Osteoblast (primary cell): ENCODE results near the gene MGAT5. TPM values are rescaled to one million over a fixed set of nuclear protein-coding genes. Genes with fewer than 3 reads are reported as not detected.

Experiments used
- DNase-seq: peaks from one replicate; pipeline ENCODE4 v3.0.0; 2011; ENCODE audit warnings: low spot score, mixed read lengths; ENCODE audit not compliant: insufficient read length; ENCODE audit errors: missing footprints
- H2AFZ ChIP-seq: 2 replicates; pipeline ENCODE4 v1.6.0; 2011; ENCODE audit warnings: mild to moderate bottlenecking, low read length
- H3K27ac ChIP-seq: 2 replicates; pipeline ENCODE4 v1.5.1; 2011; ENCODE audit warnings: mild to moderate bottlenecking, low read depth, low read length, moderate library complexity
- H3K27me3 ChIP-seq: 2 replicates; pipeline ENCODE4 v1.6.0; 2012; ENCODE audit warnings: mild to moderate bottlenecking, control low read depth, inconsistent platforms, low read length, moderate library complexity; ENCODE audit not compliant: insufficient read depth
- H3K36me3 ChIP-seq: 2 replicates; pipeline ENCODE4 v1.5.1; 2011; ENCODE audit warnings: mild to moderate bottlenecking, low read length, control low read depth, moderate library complexity; ENCODE audit not compliant: insufficient read depth
- H3K4me1 ChIP-seq: 2 replicates; pipeline ENCODE4 v1.5.1; 2011; ENCODE audit warnings: mild to moderate bottlenecking, low read length, control low read depth, moderate library complexity; ENCODE audit not compliant: insufficient read depth
- H3K4me2 ChIP-seq: 2 replicates; pipeline ENCODE4 v1.6.0; 2011; ENCODE audit warnings: mild to moderate bottlenecking, low read length; ENCODE audit not compliant: insufficient read depth
- H3K4me3 ChIP-seq: fragments of 200-600 bp; sonication (generic); 3 replicates; pipeline ENCODE4 v1.5.1; 2012; ENCODE audit warnings: mild to moderate bottlenecking, low read length, inconsistent platforms; ENCODE audit not compliant: insufficient read depth
- H3K79me2 ChIP-seq: 2 replicates; pipeline ENCODE4 v1.6.0; 2012; ENCODE audit warnings: mild to moderate bottlenecking, low read length, control low read depth, inconsistent platforms; ENCODE audit not compliant: insufficient read depth
- H3K9me3 ChIP-seq: 2 replicates; pipeline ENCODE4 v1.5.1; 2011; ENCODE audit warnings: low read depth, low read length, control low read depth
- H4K20me1 ChIP-seq: 2 replicates; pipeline ENCODE4 v1.6.0; 2012; ENCODE audit warnings: mild to moderate bottlenecking, low read length, control low read depth; ENCODE audit not compliant: insufficient read depth
- total RNA-seq: library from RNA; depleted of rRNA; stranded (reverse); fragments of >200 nt; gene quantifications from 2 replicates; pipeline ENCODE4 v1.2.3, GENCODE V29; 2012
- TF ChIP-seq, protein P1 (sequence below): IDR thresholded peaks from 2 replicates; pipeline ENCODE4 v1.5.1; 2011; ENCODE audit warnings: mild to moderate bottlenecking, low read depth, low read length, moderate library complexity; ENCODE audit errors: extremely low read depth

MGAT5 gene
- total RNA-seq, 1 donor, result 29.7 TPM

DNA sequence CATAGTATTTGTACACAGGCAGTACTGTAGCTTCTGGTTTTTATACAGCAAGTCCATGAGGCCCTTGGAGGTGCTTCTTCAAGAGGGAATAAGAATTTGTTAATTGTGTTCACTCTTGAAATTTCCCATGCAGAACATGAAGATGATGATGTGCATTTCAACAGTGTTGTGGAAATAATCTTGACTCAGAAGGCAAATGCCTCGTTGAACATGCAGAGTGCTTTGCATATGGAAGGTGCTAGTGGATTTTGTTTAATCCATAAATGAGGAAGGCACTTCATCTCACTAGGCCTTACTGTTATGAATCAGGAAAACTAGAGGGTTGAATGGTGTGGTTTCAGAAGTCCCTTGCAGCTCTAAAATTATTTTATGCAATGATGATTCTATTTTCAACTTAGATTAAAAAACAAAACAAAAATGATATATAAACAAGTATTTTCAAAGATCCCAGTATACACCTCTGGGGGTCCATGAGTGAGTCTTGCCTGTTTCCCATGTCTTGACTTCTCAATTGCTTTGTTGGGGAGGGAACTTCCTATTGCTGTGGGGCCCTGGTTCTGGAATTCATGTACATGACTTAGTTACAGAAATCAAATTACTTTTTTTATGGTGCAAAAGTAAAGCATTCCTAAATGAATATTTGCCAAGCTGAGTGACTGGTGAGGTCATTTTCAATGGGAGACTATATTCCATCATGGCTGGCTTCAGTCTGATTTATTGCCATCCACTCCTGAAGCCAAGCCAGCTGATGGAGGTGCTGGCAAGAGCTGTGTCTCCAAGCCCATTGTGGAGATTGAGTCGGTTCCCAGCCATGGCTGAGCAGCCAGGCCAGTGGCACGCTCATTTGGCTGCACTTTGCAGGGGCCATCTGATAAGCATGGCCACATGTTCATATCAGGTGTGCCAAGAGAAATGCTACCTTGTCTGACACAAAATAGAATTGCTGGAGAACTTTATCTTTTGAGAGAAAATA, 56.5 kb downstream of the MGAT5 start:
- H3K79me2 ChIP-seq, result no peaks in the 10 kb centered on the region
- TF ChIP-seq, protein P1, sequence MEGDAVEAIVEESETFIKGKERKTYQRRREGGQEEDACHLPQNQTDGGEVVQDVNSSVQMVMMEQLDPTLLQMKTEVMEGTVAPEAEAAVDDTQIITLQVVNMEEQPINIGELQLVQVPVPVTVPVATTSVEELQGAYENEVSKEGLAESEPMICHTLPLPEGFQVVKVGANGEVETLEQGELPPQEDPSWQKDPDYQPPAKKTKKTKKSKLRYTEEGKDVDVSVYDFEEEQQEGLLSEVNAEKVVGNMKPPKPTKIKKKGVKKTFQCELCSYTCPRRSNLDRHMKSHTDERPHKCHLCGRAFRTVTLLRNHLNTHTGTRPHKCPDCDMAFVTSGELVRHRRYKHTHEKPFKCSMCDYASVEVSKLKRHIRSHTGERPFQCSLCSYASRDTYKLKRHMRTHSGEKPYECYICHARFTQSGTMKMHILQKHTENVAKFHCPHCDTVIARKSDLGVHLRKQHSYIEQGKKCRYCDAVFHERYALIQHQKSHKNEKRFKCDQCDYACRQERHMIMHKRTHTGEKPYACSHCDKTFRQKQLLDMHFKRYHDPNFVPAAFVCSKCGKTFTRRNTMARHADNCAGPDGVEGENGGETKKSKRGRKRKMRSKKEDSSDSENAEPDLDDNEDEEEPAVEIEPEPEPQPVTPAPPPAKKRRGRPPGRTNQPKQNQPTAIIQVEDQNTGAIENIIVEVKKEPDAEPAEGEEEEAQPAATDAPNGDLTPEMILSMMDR, result no peak
- H4K20me1 ChIP-seq, result no peaks in the 10 kb centered on the region
- no peaks in the 10 kb centered on the region for H3K36me3 ChIP-seq
- H2AFZ ChIP-seq, result no peak overlapping the region
- no peak overlapping the region for H3K4me3 ChIP-seq
- no peaks in the 10 kb centered on the region for H3K4me1 ChIP-seq
- H3K4me2 ChIP-seq, result no peak overlapping the region
- no peaks in the 10 kb centered on the region for H3K9me3 ChIP-seq
- no peaks in the 10 kb centered on the region for H3K27me3 ChIP-seq
- H3K27ac ChIP-seq, result no peak overlapping the region
- DNase-seq, result no peak

DNA sequence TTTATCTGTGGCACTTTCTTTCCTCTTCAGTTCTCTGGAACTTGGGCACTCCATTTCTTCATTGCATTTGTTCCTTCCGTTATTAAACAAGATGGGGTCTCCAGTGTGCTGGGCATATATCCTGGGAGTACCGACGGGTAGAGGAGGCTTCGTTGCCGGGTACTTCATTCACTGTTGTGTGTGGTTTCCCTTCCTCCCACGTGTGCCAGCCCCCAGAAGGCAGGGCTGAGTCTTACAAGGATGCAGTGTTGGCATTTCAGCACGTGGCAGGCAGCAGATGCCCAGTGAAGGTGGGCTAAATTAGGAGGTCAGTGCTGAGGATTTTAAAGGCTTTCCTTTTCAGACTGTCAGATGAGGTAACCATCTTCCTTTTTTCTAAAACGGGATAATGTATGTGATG, 58.6 kb downstream of the MGAT5 start:
- no peaks in the 10 kb centered on the region for H3K36me3 ChIP-seq
- H3K27me3 ChIP-seq, result no peaks in the 10 kb centered on the region
- no peak overlapping the region for H3K4me2 ChIP-seq
- TF ChIP-seq, protein P1, result no peak
- no peaks in the 10 kb centered on the region for H4K20me1 ChIP-seq
- H3K27ac ChIP-seq, result no peak overlapping the region
- H3K79me2 ChIP-seq, result no peaks in the 10 kb centered on the region
- DNase-seq, result no peak
- H3K4me3 ChIP-seq, result no peak overlapping the region
- no peaks in the 10 kb centered on the region for H3K4me1 ChIP-seq
- H2AFZ ChIP-seq, result no peak overlapping the region
- no peaks in the 10 kb centered on the region for H3K9me3 ChIP-seq

GRCh38 chr2:134314202-134314601, 60.3 kb downstream of the MGAT5 start:
- no peak for DNase-seq
- H3K27me3 ChIP-seq, result no peaks in the 10 kb centered on the region
- no peak overlapping the region for H3K4me3 ChIP-seq
- no peak overlapping the region for H3K27ac ChIP-seq
- H4K20me1 ChIP-seq, result no peaks in the 10 kb centered on the region
- no peak overlapping the region for H2AFZ ChIP-seq
- no peak overlapping the region for H3K4me2 ChIP-seq
- no peaks in the 10 kb centered on the region for H3K36me3 ChIP-seq
- no peaks in the 10 kb centered on the region for H3K9me3 ChIP-seq
- TF ChIP-seq, protein P1, result no peak
- no peaks in the 10 kb centered on the region for H3K4me1 ChIP-seq
- H3K79me2 ChIP-seq, result no peaks in the 10 kb centered on the region

- no peak overlapping the region for H3K4me2 ChIP-seq
- H4K20me1 ChIP-seq, result no peaks in the 10 kb centered on the region
- H3K4me1 ChIP-seq, result no peaks in the 10 kb centered on the region
- no peak overlapping the region for H3K4me3 ChIP-seq
- TF ChIP-seq, protein P1, result no peak
- no peak for DNase-seq
- H3K9me3 ChIP-seq, result no peaks in the 10 kb centered on the region
- no peak overlapping the region for H2AFZ ChIP-seq
- no peaks in the 10 kb centered on the region for H3K36me3 ChIP-seq
- no peak overlapping the region for H3K27ac ChIP-seq
- H3K79me2 ChIP-seq, result no peaks in the 10 kb centered on the region
- no peaks in the 10 kb centered on the region for H3K27me3 ChIP-seq
Measured at GRCh38 chr2:134314681-134315368, 61.0 kb downstream of the MGAT5 start.
